ENCODE results near the gene FBXO24.

The FBXO24 gene

GRCh38 chr7:100626055-100626454 is 39.9 kb downstream of the FBXO24 start:
- no peak for DNase-seq

- peak; percentile 95 for DNase-seq
These were observed 40.6 kb downstream of the FBXO24 start for GRCh38 chr7:100626530-100627237.

- no peak for DNase-seq
These were observed 41.1 kb downstream of the FBXO24 start for GRCh38 chr7:100627238-100627549.

GRCh38 chr7:100629117-100629716 is 43.1 kb downstream of the FBXO24 start:
- DNase-seq: peak; percentile 86

GRCh38 chr7:100630066-100630465 is 43.9 kb downstream of the FBXO24 start:
- no peak for DNase-seq

GRCh38 chr7:100632951-100633717 is 47.0 kb downstream of the FBXO24 start:
- DNase-seq: peak; percentile 84

GRCh38 chr7:100639995-100640516 is 53.9 kb downstream of the FBXO24 start:
- no peak for DNase-seq

- DNase-seq: peak; percentile 94
These were observed 54.7 kb downstream of the FBXO24 start for GRCh38 chr7:100640517-100641440.

- peak; percentile 99 for DNase-seq
These were observed 55.3 kb downstream of the FBXO24 start, which contains the start of gene TFR2 for GRCh38 chr7:100641463-100641859. Gene TFR2, minus strand, starts transcription at chr7:100641552. Its CDS starts 43 bp downstream, at chr7:100641509.

GRCh38 chr7:100641860-100642533 is 55.9 kb downstream of the FBXO24 start:
- peak; percentile 65 for DNase-seq

GRCh38 chr7:100642534-100642907 is 56.4 kb downstream of the FBXO24 start:
- DNase-seq: peak; percentile 92

GRCh38 chr7:100649826-100650565 is 63.9 kb downstream of the FBXO24 start:
- DNase-seq: no peak

All from hematopoietic multipotent progenitor cell treated with erythropoietin and hydrocortisone succinate and interleukin-3 and kit ligand, for 4 days (in vitro differentiated cells).